HCT116 (cell line): ENCODE measurements around the gene WNK4. TPM values are rescaled to one million over a fixed set of nuclear protein-coding genes. Genes with fewer than 3 reads are reported as not detected.

Source experiments
- ATAC-seq: fragments of 200-7000 bp; cut with Tn5 transposase; 2 replicates; pipeline ENCODE4 v1.9.1; 2020; ENCODE audit warnings: mild to moderate bottlenecking, moderate library complexity
- BruUV-seq: library from RNA; stranded (reverse); fragments of 400-500 nt; replicated peaks from 2 replicates; lab custom pipeline; 2021; lab: Mats Ljungman, UMichigan
- CTCF ChIA-PET: fragments of 300-600 bp; sonication (Branson Sonifier 250); formaldehyde crosslinking; loops from one replicate; lab custom pipeline; 2021; ENCODE audit warnings: antibody characterized with exemption; lab: Charles Lee
- POLR2A ChIA-PET: fragments of 300-600, 350-600 bp; sonication (Branson Sonifier 250); formaldehyde crosslinking; loops from one replicate; lab custom pipeline; 2021; ENCODE audit warnings: antibody characterized with exemption; lab: Charles Lee
- RAD21 ChIA-PET, 2 experiments: fragments of 300-600 bp; sonication (Branson Sonifier 250); formaldehyde crosslinking; loops; one replicate each; lab custom pipeline; 2023; ENCODE audit warnings: low total read pairs in 2 of 2; ENCODE audit not compliant: uncharacterized antibody in 2 of 2, unreplicated experiment in 2 of 2, low non-redundant PET in 1 of 2; lab: Charles Lee
- DNase-seq: peaks from one replicate; pipeline ENCODE4 v3.0.0-alpha.2; 2010; ENCODE audit warnings: low read depth, low spot score
- H2AFZ ChIP-seq: fragments of 200-600 bp; shearing (Covaris generic), sonication (generic); 2 replicates; pipeline ENCODE4 v1.6.1; 2017; ENCODE audit warnings: low read depth, mixed run types, mixed read lengths, antibody characterized with exemption, low read length; ENCODE audit not compliant: poor library complexity, severe bottlenecking
- H3K27ac ChIP-seq: 2 replicates; pipeline ENCODE4 v1.5.1; 2012; ENCODE audit warnings: low read depth, low read length
- H3K27me3 ChIP-seq: fragments of 200-600 bp; sonication (generic); 2 replicates; pipeline ENCODE4 v1.6.1; 2016; ENCODE audit warnings: mixed run types, low read length, mixed read lengths; ENCODE audit not compliant: insufficient read depth
- H3K36me3 ChIP-seq, 2 experiments: fragments of 200-500 bp in 1 of 2; fragments of 200-600 bp in 1 of 2; sonication (Bioruptor generic) in 1 of 2; sonication (generic) in 1 of 2; 2 replicates each; pipeline versions ENCODE4 v1.5.1 to v1.6.1; 2014 to 2016; ENCODE audit warnings: low read length in 2 of 2, inconsistent platforms in 1 of 2, mixed read lengths in 1 of 2, mixed run types in 1 of 2; ENCODE audit not compliant: insufficient read depth in 2 of 2, control insufficient read depth in 1 of 2
- H3K4me1 ChIP-seq, 2 experiments: fragments of 200-600 bp in 1 of 2; sonication (generic) in 1 of 2; 2 replicates each; pipeline versions ENCODE4 v1.5.1 to v1.6.1; 2012 to 2017; ENCODE audit warnings: low read length in 2 of 2, inconsistent platforms in 1 of 2, mild to moderate bottlenecking in 1 of 2, mixed read lengths in 1 of 2, mixed run types in 1 of 2, moderate library complexity in 1 of 2; ENCODE audit not compliant: insufficient read depth in 2 of 2, control insufficient read depth in 1 of 2
- H3K4me2 ChIP-seq: fragments of 200-600 bp; sonication (generic); 2 replicates; pipeline ENCODE4 v1.6.1; 2017; ENCODE audit warnings: mixed run types, low read length, mixed read lengths
- H3K4me3 ChIP-seq, 2 experiments: fragments of 200-600 bp in 1 of 2; sonication (generic) in 1 of 2; replicated peaks in 1 of 2; 2 replicates each; pipeline ENCODE4 v1.5.1; 2011 to 2016; ENCODE audit warnings: low read length in 2 of 2, control low read depth in 1 of 2, low read depth in 1 of 2, mild to moderate bottlenecking in 1 of 2, mixed read lengths in 1 of 2, mixed run types in 1 of 2
- H3K79me2 ChIP-seq: fragments of 200-600 bp; sonication (generic); 2 replicates; pipeline ENCODE4 v1.6.1; 2017; ENCODE audit warnings: mild to moderate bottlenecking, mixed run types, low read length, moderate library complexity, mixed read lengths; ENCODE audit not compliant: insufficient read depth
- H3K9ac ChIP-seq: fragments of 200-600 bp; sonication (generic); 2 replicates; pipeline ENCODE4 v1.6.1; 2016; ENCODE audit warnings: low read length, mixed read lengths
- H3K9me2 ChIP-seq: fragments of 200-600 bp; sonication (generic), shearing (Covaris generic); 2 replicates; pipeline ENCODE4 v1.6.1; 2017; ENCODE audit warnings: mixed run types, mild to moderate bottlenecking, moderate library complexity; ENCODE audit not compliant: insufficient read depth
- H3K9me3 ChIP-seq, 2 experiments: fragments of 200-500 bp in 1 of 2; fragments of 200-600 bp in 1 of 2; sonication (Bioruptor generic) in 1 of 2; sonication (generic) in 1 of 2; 2 replicates each; pipeline ENCODE4 v1.6.1; 2014 to 2017; ENCODE audit warnings: low read length in 2 of 2, mixed read lengths in 2 of 2, inconsistent platforms in 1 of 2, low read depth in 1 of 2, mild to moderate bottlenecking in 1 of 2, mixed run types in 1 of 2, moderate library complexity in 1 of 2; ENCODE audit not compliant: control insufficient read depth in 1 of 2, insufficient read depth in 1 of 2
- H4K20me1 ChIP-seq: fragments of 200-600 bp; sonication (generic), shearing (Covaris generic); 2 replicates; pipeline ENCODE4 v1.6.1; 2017; ENCODE audit warnings: mixed run types, mild to moderate bottlenecking, moderate library complexity; ENCODE audit not compliant: insufficient read depth
- ATF3 ChIP-seq: IDR thresholded peaks from 2 replicates; pipeline ENCODE4 v1.6.1; 2012
- CBX3 ChIP-seq: IDR thresholded peaks from 2 replicates; pipeline ENCODE4 v1.6.1; 2012; ENCODE audit warnings: low read depth
- CTCF ChIP-seq, 3 experiments: fragments of 200-600 bp in 1 of 3; sonication (generic) in 1 of 3; IDR thresholded peaks in 2 of 3; conservative IDR thresholded peaks in 1 of 3; 2 replicates each; pipeline ENCODE4 v1.5.1; 2012 to 2017; ENCODE audit warnings: low read depth in 2 of 3, low read length in 2 of 3, antibody characterized with exemption in 1 of 3, borderline replicate concordance in 1 of 3, control low read depth in 1 of 3, mild to moderate bottlenecking in 1 of 3, mixed read lengths in 1 of 3, mixed run types in 1 of 3, moderate library complexity in 1 of 3; ENCODE audit not compliant: insufficient read depth in 1 of 3
- EGR1 ChIP-seq: IDR thresholded peaks from 2 replicates; pipeline ENCODE4 v1.6.1; 2012; ENCODE audit warnings: low read depth
- EZH2phosphoT487 ChIP-seq: fragments of 200-600 bp; IDR thresholded peaks from 2 replicates; pipeline ENCODE4 v1.6.1; 2018; ENCODE audit warnings: antibody characterized with exemption, borderline replicate concordance
- FOSL1 ChIP-seq: IDR thresholded peaks from 2 replicates; pipeline ENCODE4 v1.6.1; 2012; ENCODE audit warnings: low read depth
- JUND ChIP-seq: IDR thresholded peaks from 2 replicates; pipeline ENCODE4 v1.6.1; 2012
- POLR2A ChIP-seq: IDR thresholded peaks from 2 replicates; pipeline ENCODE4 v1.7.0; 2011; ENCODE audit warnings: borderline replicate concordance; ENCODE audit not compliant: insufficient read depth, insufficient read length; ENCODE audit errors: extremely low read depth
- POLR2AphosphoS5 ChIP-seq: IDR thresholded peaks from 2 replicates; pipeline ENCODE4 v1.6.1; 2011; ENCODE audit warnings: mild to moderate bottlenecking, low read depth, low read length, moderate library complexity
- RAD21 ChIP-seq: IDR thresholded peaks from 2 replicates; pipeline ENCODE4 v1.6.1; 2012; ENCODE audit warnings: low read depth, mild to moderate bottlenecking
- SIN3A ChIP-seq: IDR thresholded peaks from 2 replicates; pipeline ENCODE4 v1.6.1; 2012; ENCODE audit warnings: low read depth
- SP1 ChIP-seq: IDR thresholded peaks from 2 replicates; pipeline ENCODE4 v1.6.1; 2012; ENCODE audit warnings: low read depth
- SRF ChIP-seq: IDR thresholded peaks from 2 replicates; pipeline ENCODE4 v1.6.1; 2012; ENCODE audit warnings: low read depth
- TCF7L2 ChIP-seq: IDR thresholded peaks from 2 replicates; pipeline ENCODE4 v1.7.0; 2011; ENCODE audit warnings: borderline replicate concordance, inconsistent platforms; ENCODE audit not compliant: insufficient read depth, insufficient read length; ENCODE audit errors: extremely low read depth
- YY1 ChIP-seq: IDR thresholded peaks from 2 replicates; pipeline ENCODE4 v1.6.1; 2011; ENCODE audit warnings: low read length, low read depth, moderate library complexity, mild to moderate bottlenecking; ENCODE audit not compliant: insufficient replicate concordance; ENCODE audit errors: extremely low read depth
- ZNF274 ChIP-seq: fragments of 200-500 bp; sonication (Bioruptor generic); IDR thresholded peaks from 2 replicates; pipeline ENCODE4 v1.6.1; 2014; ENCODE audit warnings: mild to moderate bottlenecking, low read depth, low read length, inconsistent platforms
- intact Hi-C: fragments of 100-400 bp; cut with micrococcal nuclease; formaldehyde crosslinking; loops from 2 replicates; pipeline ENCODE4 v1.10.0; 2022
- total RNA-seq: library from RNA; stranded (reverse); gene quantifications from one replicate; pipeline ENCODE4 v1.2.1, GENCODE V29; 2021; ENCODE audit not compliant: unreplicated experiment
- TF ChIP-seq, protein P1 (sequence below): IDR thresholded peaks from 2 replicates; pipeline ENCODE4 v1.6.1; 2012; ENCODE audit warnings: low read depth

Gene WNK4
- total RNA-seq, 1 experiment from 2014 or later = 4.5 TPM

DNA sequence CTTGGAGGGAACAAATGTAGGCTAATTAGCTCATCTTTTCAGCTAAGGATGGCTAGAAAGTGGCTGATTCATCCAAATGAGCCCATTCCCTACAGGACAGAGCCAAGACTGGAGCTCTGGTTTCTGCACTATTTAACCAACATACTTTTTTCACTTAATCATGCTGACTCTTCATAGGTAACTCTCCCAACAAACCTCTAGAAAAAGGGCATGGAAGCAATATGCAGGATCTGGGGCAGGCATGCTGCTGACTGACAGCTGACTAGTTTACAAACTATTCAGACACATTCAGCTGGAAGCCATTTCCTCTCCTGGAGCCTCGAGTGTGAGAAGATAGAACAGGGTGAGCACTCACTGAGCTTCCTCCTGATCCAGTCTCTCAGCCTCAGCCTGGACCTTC is 37.5 kb downstream of the WNK4 start:
- Histone ChIP-seq H2AFZ (no peak overlapping the region), H3K9ac (no peak overlapping the region), H3K9me3 (no peaks in the 10 kb centered on the region), H3K36me3 (peaks cover 52% of the 10 kb centered on the region in 2 experiments), H3K4me2 (no peak overlapping the region), H3K4me3 (no peak overlapping the region), H3K27ac (no peak overlapping the region), H4K20me1 (no peaks in the 10 kb centered on the region), H3K4me1 (peaks cover 1 to 2% of the 10 kb centered on the region in 2 experiments; a peak in 2 of 4 replicates), H3K79me2 (peaks cover 14% of the 10 kb centered on the region), H3K9me2 (no peaks in the 10 kb centered on the region), H3K27me3 (no peaks in the 10 kb centered on the region)
- RAD21 ChIA-PET = no interaction called here
- POLR2A ChIA-PET = no interaction called here
- ATAC-seq = no peak
- no peak for TF ChIP-seq ZNF274
- CTCF ChIA-PET = interaction anchor here (1.0 kb wide), 1 partner anchor 19 kb away, joined by 3 read pairs; the partner anchor contains the start of genes CNTD1 and COA3
- no TSS peak for BruUV-seq
- no peak for DNase-seq
- intact Hi-C loops = no loop called here

GRCh38 chr17:42818379-42818778 is 38.0 kb downstream of the WNK4 start:
- H3K9me2 ChIP-seq = no peaks in the 10 kb centered on the region
- ATAC-seq = no peak
- H3K27me3 ChIP-seq = no peaks in the 10 kb centered on the region
- DNase-seq = no peak
- no peak overlapping the region for H3K4me2 ChIP-seq
- peaks cover 2 to 7% of the 10 kb centered on the region in 2 experiments; a peak in 2 of 4 replicates for H3K4me1 ChIP-seq
- H3K9ac ChIP-seq = no peak overlapping the region
- peaks cover 19% of the 10 kb centered on the region for H3K79me2 ChIP-seq
- no peak overlapping the region for H2AFZ ChIP-seq
- no peaks in the 10 kb centered on the region for H3K9me3 ChIP-seq
- peaks cover 51 to 52% of the 10 kb centered on the region in 2 experiments for H3K36me3 ChIP-seq
- ChIA-PET POLR2A (no interaction called here), RAD21 (no interaction called here), CTCF (interaction anchor here (1.0 kb wide), 1 partner anchor 20 kb away, joined by 3 read pairs; the partner anchor contains the start of genes CNTD1 and COA3)
- no peak overlapping the region for H3K4me3 ChIP-seq
- BruUV-seq = no TSS peak
- H3K27ac ChIP-seq = no peak overlapping the region
- intact Hi-C loops = no loop called here
- no peaks in the 10 kb centered on the region for H4K20me1 ChIP-seq
- TF ChIP-seq SIN3A (no peak), JUND (no peak), SRF (no peak), CBX3 (no peak), ATF3 (no peak), EGR1 (no peak), EZH2phosphoT487 (no peak), YY1 (no peak), RAD21 (no peak), SP1 (no peak), FOSL1 (no peak), POLR2AphosphoS5 (no peak), TCF7L2 (no peak), CTCF (IDR thresholded peaks at IDR 0.05 in 2 of 3, conservative IDR thresholded peaks at IDR 0.05 in 1 of 3; ENCODE audit: borderline replicate concordance in 1 of 3, insufficient read depth in 1 of 3, low read depth in 2 of 3, low read length in 2 of 3) (no peak), POLR2A (no peak)
- TF ChIP-seq, protein P1, sequence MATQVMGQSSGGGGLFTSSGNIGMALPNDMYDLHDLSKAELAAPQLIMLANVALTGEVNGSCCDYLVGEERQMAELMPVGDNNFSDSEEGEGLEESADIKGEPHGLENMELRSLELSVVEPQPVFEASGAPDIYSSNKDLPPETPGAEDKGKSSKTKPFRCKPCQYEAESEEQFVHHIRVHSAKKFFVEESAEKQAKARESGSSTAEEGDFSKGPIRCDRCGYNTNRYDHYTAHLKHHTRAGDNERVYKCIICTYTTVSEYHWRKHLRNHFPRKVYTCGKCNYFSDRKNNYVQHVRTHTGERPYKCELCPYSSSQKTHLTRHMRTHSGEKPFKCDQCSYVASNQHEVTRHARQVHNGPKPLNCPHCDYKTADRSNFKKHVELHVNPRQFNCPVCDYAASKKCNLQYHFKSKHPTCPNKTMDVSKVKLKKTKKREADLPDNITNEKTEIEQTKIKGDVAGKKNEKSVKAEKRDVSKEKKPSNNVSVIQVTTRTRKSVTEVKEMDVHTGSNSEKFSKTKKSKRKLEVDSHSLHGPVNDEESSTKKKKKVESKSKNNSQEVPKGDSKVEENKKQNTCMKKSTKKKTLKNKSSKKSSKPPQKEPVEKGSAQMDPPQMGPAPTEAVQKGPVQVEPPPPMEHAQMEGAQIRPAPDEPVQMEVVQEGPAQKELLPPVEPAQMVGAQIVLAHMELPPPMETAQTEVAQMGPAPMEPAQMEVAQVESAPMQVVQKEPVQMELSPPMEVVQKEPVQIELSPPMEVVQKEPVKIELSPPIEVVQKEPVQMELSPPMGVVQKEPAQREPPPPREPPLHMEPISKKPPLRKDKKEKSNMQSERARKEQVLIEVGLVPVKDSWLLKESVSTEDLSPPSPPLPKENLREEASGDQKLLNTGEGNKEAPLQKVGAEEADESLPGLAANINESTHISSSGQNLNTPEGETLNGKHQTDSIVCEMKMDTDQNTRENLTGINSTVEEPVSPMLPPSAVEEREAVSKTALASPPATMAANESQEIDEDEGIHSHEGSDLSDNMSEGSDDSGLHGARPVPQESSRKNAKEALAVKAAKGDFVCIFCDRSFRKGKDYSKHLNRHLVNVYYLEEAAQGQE = no peak
